Spleen (tissue), 11 donors: ENCODE results near the gene PARD3B. TPM values are rescaled to one million over a fixed set of nuclear protein-coding genes. Genes with fewer than 3 reads are reported as not detected.

Experiments
- DNase-seq: peaks from one replicate; pipeline ENCODE4 v3.0.0-alpha.2; 2020
- H3K27ac ChIP-seq, 8 donors: fragments of 200-600 bp; sonication (generic) in 7 of 8; 1 replicate in 4 of 8; 2 replicates in 4 of 8; pipeline versions ENCODE4 v1.5.0 to v1.8.0; 2016 to 2021; ENCODE audit warnings: inconsistent platforms in 4 of 8, mild to moderate bottlenecking in 4 of 8, moderate library complexity in 1 of 8
- H3K27me3 ChIP-seq, 7 donors: fragments of 200-600 bp; sonication (generic) in 6 of 7; replicated peaks in 1 of 7; 1 replicate in 4 of 7; 2 replicates in 3 of 7; pipeline versions ENCODE4 v1.5.0 to v1.8.0; 2016 to 2021; ENCODE audit warnings: inconsistent platforms in 3 of 7, mild to moderate bottlenecking in 1 of 7
- H3K36me3 ChIP-seq, 6 donors: fragments of 200-600 bp; sonication (generic) in 5 of 6; 1 replicate in 4 of 6; 2 replicates in 2 of 6; pipeline versions ENCODE4 v1.5.0 to v1.8.0; 2016 to 2021; ENCODE audit warnings: inconsistent platforms in 2 of 6
- H3K4me1 ChIP-seq, 6 donors: fragments of 200-600 bp; sonication (generic) in 5 of 6; 1 replicate in 3 of 6; 2 replicates in 3 of 6; pipeline versions ENCODE4 v1.5.0 to v1.8.0; 2016 to 2021; ENCODE audit warnings: inconsistent platforms in 3 of 6
- H3K4me3 ChIP-seq, 8 donors: fragments of 200-600 bp; sonication (generic) in 7 of 8; 1 replicate in 4 of 8; 2 replicates in 4 of 8; pipeline versions ENCODE4 v1.5.0 to v1.8.0; 2016 to 2021; ENCODE audit warnings: inconsistent platforms in 4 of 8, mild to moderate bottlenecking in 4 of 8, moderate library complexity in 2 of 8
- H3K9me3 ChIP-seq, 8 donors: fragments of 200-600 bp; sonication (generic) in 7 of 8; 1 replicate in 4 of 8; 2 replicates in 4 of 8; pipeline versions ENCODE4 v1.5.0 to v1.8.0; 2016 to 2021; ENCODE audit warnings: inconsistent platforms in 4 of 8
- CTCF ChIP-seq, 11 experiments: fragments of 200-600 bp in 7 of 11; fragments of 450-650 bp in 4 of 11; sonication (generic) in 4 of 11; IDR thresholded peaks in 8 of 11; conservative IDR thresholded peaks in 3 of 11; 1 replicate in 7 of 11; 2 replicates in 4 of 11; pipeline versions ENCODE4 v1.4.0 to v1.8.0; 2016 to 2021; ENCODE audit warnings: antibody characterized with exemption in 11 of 11, inconsistent platforms in 4 of 11, mild to moderate bottlenecking in 1 of 11
- POLR2A ChIP-seq, 3 donors: fragments of 450-650 bp; IDR thresholded peaks; one replicate each; pipeline ENCODE4 v1.5.1; 2017; ENCODE audit warnings: antibody characterized with exemption in 3 of 3, mild to moderate bottlenecking in 1 of 3
- POLR2AphosphoS5 ChIP-seq, 3 donors: sonication (generic); formaldehyde crosslinking; IDR thresholded peaks; one replicate each; pipeline ENCODE4 v1.5.1; 2017; ENCODE audit warnings: antibody characterized with exemption in 3 of 3
- WGBS, 5 donors: extraction: QIAGEN DNeasy Blood & Tissue Kit in 3 of 5; methylation state at CpG; one replicate each; pipeline versions ENCODE4 v1.1.5 to v1.1.7; 2013 to 2018; 5-methylcytosine and 5-hydroxymethylcytosine counted together
- intact Hi-C: fragments of 100-400 bp; cut with DNase I; formaldehyde crosslinking; loops from one replicate; pipeline ENCODE4 v1.15.0; 2023; ENCODE audit warnings: low total_unique reads
- polyA plus RNA-seq, 3 donors: library from polyadenylated mRNA; stranded (reverse); fragments of 200-250 nt; gene quantifications; one replicate each; pipeline ENCODE4 v1.2.1, GENCODE V29; 2013
- total RNA-seq, 7 donors: library from RNA; depleted of rRNA in 3 of 7; stranded (reverse); fragments of >200 nt in 3 of 7; fragmentation: NEBNext Ultra II Directional in 4 of 7; extraction: Animal tissue kit (Norgen Biotek cat#: 25700) in 4 of 7; gene quantifications; one replicate each; pipeline versions ENCODE4 v1.1.0 to v1.2.1, GENCODE V29; 2016 to 2021
- donor health status: healthy with polysubstance abuse.
- donor health status: DM: no; HTN: no; CAD: no; lungs with moderate emphysema.
- donor health status: DM: no; HTN: no; CAD: no.
- donor health status: Bipolar disorder and iron deficiency.
- donor health status: healthy.
- donor health status: DM: no; HTN: no; CAD: no.
- donor health status: DM: yes; HTN: yes; CAD: no.

Gene PARD3B
- total and polyA plus RNA-seq, 10 donors: 0.85 to 27.8 (median 14.7) TPM

GRCh38 chr2:204892506-204893255 is 347.4 kb downstream of the PARD3B start:
- DNase-seq: no peak
- Histone ChIP-seq H3K27me3 (no peaks in the 10 kb centered on the region), H3K4me3 (no peak overlapping the region), H3K27ac (no peak overlapping the region), H3K9me3 (no peaks in the 10 kb centered on the region), H3K4me1 (peaks cover 0 to 4% (median 0%) of the 10 kb centered on the region in 6 donors), H3K36me3 (no peaks in the 10 kb centered on the region)
- WGBS, 5 donors: 85 to 95% (median 91%) methylated on average over 1 of the region's 1 CpG
- intact Hi-C loops: no loop called here
- TF ChIP-seq POLR2AphosphoS5 (IDR thresholded peaks at IDR 0.05): no peak
- TF ChIP-seq CTCF (IDR thresholded peaks at IDR 0.05 in 8 of 11, conservative IDR thresholded peaks at IDR 0.05 in 3 of 11): no peak
- no peak for TF ChIP-seq POLR2A (IDR thresholded peaks at IDR 0.05)

GRCh38 chr2:204896146-204896545 is 350.9 kb downstream of the PARD3B start:
- no peak for TF ChIP-seq CTCF (IDR thresholded peaks at IDR 0.05 in 8 of 11, conservative IDR thresholded peaks at IDR 0.05 in 3 of 11)
- TF ChIP-seq POLR2A (IDR thresholded peaks at IDR 0.05): no peak
- no peak for TF ChIP-seq POLR2AphosphoS5 (IDR thresholded peaks at IDR 0.05)
- no peaks in the 10 kb centered on the region for H3K27me3 ChIP-seq
- no peak for DNase-seq
- intact Hi-C loops: no loop called here
- H3K36me3 ChIP-seq: no peaks in the 10 kb centered on the region
- no peak overlapping the region for H3K4me3 ChIP-seq
- 87 to 98% (median 89%) methylated on average over 4 of the region's 4 CpGs for WGBS, 5 donors
- H3K27ac ChIP-seq: no peak overlapping the region
- peaks cover 0 to 10% (median 7%) of the 10 kb centered on the region in 8 donors for H3K9me3 ChIP-seq
- peaks cover 0 to 4% (median 0%) of the 10 kb centered on the region in 6 donors for H3K4me1 ChIP-seq

GRCh38 chr2:204897561-204897960 is 352.3 kb downstream of the PARD3B start:
- H3K4me3 ChIP-seq: no peak overlapping the region
- peaks cover 0 to 4% (median 0%) of the 10 kb centered on the region in 6 donors for H3K4me1 ChIP-seq
- TF ChIP-seq POLR2AphosphoS5 (IDR thresholded peaks at IDR 0.05): no peak
- no peak for TF ChIP-seq CTCF (IDR thresholded peaks at IDR 0.05 in 8 of 11, conservative IDR thresholded peaks at IDR 0.05 in 3 of 11)
- TF ChIP-seq POLR2A (IDR thresholded peaks at IDR 0.05): no peak
- intact Hi-C loops: no loop called here
- no peak for DNase-seq
- WGBS, 5 donors: 85 to 97% (median 87%) methylated on average over 1 of the region's 1 CpG
- H3K27ac ChIP-seq: no peak overlapping the region
- no peaks in the 10 kb centered on the region for H3K36me3 ChIP-seq
- H3K27me3 ChIP-seq: no peaks in the 10 kb centered on the region
- peaks cover 0 to 10% (median 7%) of the 10 kb centered on the region in 8 donors for H3K9me3 ChIP-seq

- DNase-seq: no peak
- Histone ChIP-seq H3K4me3 (no peak overlapping the region), H3K27me3 (no peaks in the 10 kb centered on the region), H3K27ac (no peak overlapping the region), H3K4me1 (peaks cover 0 to 4% (median 0%) of the 10 kb centered on the region in 6 donors), H3K36me3 (no peaks in the 10 kb centered on the region), H3K9me3 (peaks cover 0 to 10% (median 7%) of the 10 kb centered on the region in 8 donors)
- TF ChIP-seq POLR2AphosphoS5 (IDR thresholded peaks at IDR 0.05) (no peak), CTCF (IDR thresholded peaks at IDR 0.05 in 8 of 11, conservative IDR thresholded peaks at IDR 0.05 in 3 of 11) (no peak), POLR2A (IDR thresholded peaks at IDR 0.05) (no peak)
- 89 to 98% (median 94%) methylated on average over 4 of the region's 4 CpGs for WGBS, 5 donors
- intact Hi-C loops: no loop called here
Observed at GRCh38 chr2:204898928-204899640, 353.8 kb downstream of the PARD3B start.
